Thoracic aorta (tissue), 2 donors: ENCODE data around the gene BCAT1. TPM values are rescaled to one million over a fixed set of nuclear protein-coding genes. Genes with fewer than 3 reads are reported as not detected.
"Not testable (repeated sequence)": the region's sequence is repeated elsewhere in the genome, so short reads cannot be mapped to it uniquely, and the experiment has no call there.

Experiments
- ATAC-seq: fragments of 150-250 bp; one replicate; pipeline ENCODE4 v1.8.0; 2017; ENCODE audit warnings: low read depth; ENCODE audit not compliant: insufficient number of reproducible peaks, low FRiP score
- DNase-seq: peaks from one replicate; pipeline ENCODE4 v3.0.0-alpha.2; 2020; ENCODE audit warnings: low spot score
- H3K27ac ChIP-seq, 2 donors: fragments of 200-600 bp; sonication (generic); 1 replicate in 1 of 2; 2 replicates in 1 of 2; pipeline ENCODE4 v1.5.1; 2016; ENCODE audit warnings: mild to moderate bottlenecking in 2 of 2, moderate library complexity in 2 of 2
- H3K27me3 ChIP-seq: fragments of 200-600 bp; sonication (generic); replicated peaks from 2 replicates; pipeline ENCODE4 v1.6.0; 2016; ENCODE audit warnings: mild to moderate bottlenecking; ENCODE audit not compliant: insufficient read depth
- H3K36me3 ChIP-seq: fragments of 200-600 bp; sonication (generic); one replicate; pipeline ENCODE4 v1.5.1; 2016
- H3K4me1 ChIP-seq, 2 donors: fragments of 200-600 bp; sonication (generic); 1 replicate in 1 of 2; 2 replicates in 1 of 2; pipeline versions ENCODE4 v1.5.1 to v1.6.0; 2016; ENCODE audit warnings: low read depth in 2 of 2, mild to moderate bottlenecking in 1 of 2; ENCODE audit not compliant: control insufficient read depth in 1 of 2
- H3K4me3 ChIP-seq: fragments of 200-600 bp; sonication (generic); 2 replicates; pipeline ENCODE4 v1.5.1; 2016; ENCODE audit warnings: mild to moderate bottlenecking
- H3K9me3 ChIP-seq: fragments of 200-600 bp; sonication (generic); 2 replicates; pipeline ENCODE4 v1.5.1; 2016
- CTCF ChIP-seq: fragments of 200-600 bp; sonication (generic); IDR thresholded peaks from one replicate; pipeline ENCODE4 v1.5.1; 2019; ENCODE audit warnings: antibody characterized with exemption
- total RNA-seq, 2 donors: library from RNA; depleted of rRNA; stranded (reverse); fragments of >200 nt; gene quantifications; one replicate each; pipeline versions ENCODE4 v1.1.0 to v1.2.3, GENCODE V29; 2016

The BCAT1 gene
- total RNA-seq, 2 donors from 2014 or later: 24.9 to 28.6 TPM

- no peak for TF ChIP-seq CTCF
- Histone ChIP-seq H3K27ac (no peak overlapping the region), H3K4me1 (peaks cover 0 to 4% of the 10 kb centered on the region in 2 donors), H3K36me3 (no peaks in the 10 kb centered on the region), H3K4me3 (no peak overlapping the region), H3K9me3 (no peaks in the 10 kb centered on the region), H3K27me3 (no peaks in the 10 kb centered on the region)
- ATAC-seq: no peak
- DNase-seq: no peak
Measured at GRCh38 chr12:24944601-24944975, 4.3 kb downstream of the BCAT1 start.

GRCh38 chr12:24943947-24944600, 4.8 kb downstream of the BCAT1 start:
- no peak for ATAC-seq
- Histone ChIP-seq H3K36me3 (no peaks in the 10 kb centered on the region), H3K4me1 (peaks cover 0 to 4% of the 10 kb centered on the region in 2 donors), H3K27me3 (no peaks in the 10 kb centered on the region), H3K4me3 (no peak overlapping the region), H3K9me3 (no peaks in the 10 kb centered on the region), H3K27ac (no peak overlapping the region)
- TF ChIP-seq CTCF: no peak
- no peak for DNase-seq

- DNase-seq: no peak
- no peak overlapping the region for H3K4me3 ChIP-seq
- H3K27me3 ChIP-seq: no peaks in the 10 kb centered on the region
- no peak overlapping the region for H3K27ac ChIP-seq
- H3K4me1 ChIP-seq: no peaks in the 10 kb centered on the region
- no peak for ATAC-seq
- TF ChIP-seq CTCF: no peak
- H3K36me3 ChIP-seq: no peaks in the 10 kb centered on the region
- H3K9me3 ChIP-seq: no peaks in the 10 kb centered on the region
Measured at GRCh38 chr12:24940157-24940556, 8.7 kb downstream of the BCAT1 start.

GRCh38 chr12:24939551-24939950, 9.3 kb downstream of the BCAT1 start:
- H3K4me3 ChIP-seq, ATAC-seq, H3K27ac ChIP-seq, H3K4me1 ChIP-seq, DNase-seq, H3K9me3 ChIP-seq, H3K36me3 ChIP-seq, H3K27me3 ChIP-seq: not testable (repeated sequence)

- Histone ChIP-seq H3K4me3 (no peak overlapping the region), H3K36me3 (no peaks in the 10 kb centered on the region), H3K27ac (no peak overlapping the region), H3K27me3 (no peaks in the 10 kb centered on the region), H3K4me1 (no peaks in the 10 kb centered on the region), H3K9me3 (no peaks in the 10 kb centered on the region)
- TF ChIP-seq CTCF: no peak
- ATAC-seq (no peak), DNase-seq (no peak)
Measured at GRCh38 chr12:24938341-24938740, 10.6 kb downstream of the BCAT1 start.
